Retinal pigment epithelial cell (primary cell): ENCODE results near the gene TUBB6.

Experiments
- DNase-seq: peaks from one replicate; pipeline ENCODE4 v3.0.0-alpha.2; 2010; ENCODE audit warnings: low read depth
- H3K4me3 ChIP-seq: 2 replicates; pipeline ENCODE4 v1.5.1; 2011; ENCODE audit warnings: mild to moderate bottlenecking, low read length, control low read depth, moderate library complexity
- TF ChIP-seq, protein P1 (sequence below): conservative IDR thresholded peaks from 2 replicates; pipeline ENCODE4 v1.5.1; 2011; ENCODE audit warnings: low read depth, low read length, control low read depth, inconsistent platforms

Gene TUBB6

GRCh38 chr18:12307701-12308385 is at the start of gene TUBB6:
TUBB6 (plus strand) TSS chr18:12308241; CDS start chr18:12308293, 52 bp downstream.
- H3K4me3 ChIP-seq, result peak within 1 kb of the TSS; percentile 80
- no peak for DNase-seq
- TF ChIP-seq, protein P1, sequence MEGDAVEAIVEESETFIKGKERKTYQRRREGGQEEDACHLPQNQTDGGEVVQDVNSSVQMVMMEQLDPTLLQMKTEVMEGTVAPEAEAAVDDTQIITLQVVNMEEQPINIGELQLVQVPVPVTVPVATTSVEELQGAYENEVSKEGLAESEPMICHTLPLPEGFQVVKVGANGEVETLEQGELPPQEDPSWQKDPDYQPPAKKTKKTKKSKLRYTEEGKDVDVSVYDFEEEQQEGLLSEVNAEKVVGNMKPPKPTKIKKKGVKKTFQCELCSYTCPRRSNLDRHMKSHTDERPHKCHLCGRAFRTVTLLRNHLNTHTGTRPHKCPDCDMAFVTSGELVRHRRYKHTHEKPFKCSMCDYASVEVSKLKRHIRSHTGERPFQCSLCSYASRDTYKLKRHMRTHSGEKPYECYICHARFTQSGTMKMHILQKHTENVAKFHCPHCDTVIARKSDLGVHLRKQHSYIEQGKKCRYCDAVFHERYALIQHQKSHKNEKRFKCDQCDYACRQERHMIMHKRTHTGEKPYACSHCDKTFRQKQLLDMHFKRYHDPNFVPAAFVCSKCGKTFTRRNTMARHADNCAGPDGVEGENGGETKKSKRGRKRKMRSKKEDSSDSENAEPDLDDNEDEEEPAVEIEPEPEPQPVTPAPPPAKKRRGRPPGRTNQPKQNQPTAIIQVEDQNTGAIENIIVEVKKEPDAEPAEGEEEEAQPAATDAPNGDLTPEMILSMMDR, result no peak

GRCh38 chr18:12258719-12259705 is 49.0 kb upstream of the TUBB6 start:
- H3K4me3 ChIP-seq, result no peak overlapping the region
- no peak for DNase-seq
- TF ChIP-seq, protein P1, result no peak

GRCh38 chr18:12262748-12263147 is 45.3 kb upstream of the TUBB6 start:
- no peak for DNase-seq
- TF ChIP-seq, protein P1, result no peak
- no peak overlapping the region for H3K4me3 ChIP-seq

GRCh38 chr18:12264864-12265263 is 43.2 kb upstream of the TUBB6 start:
- TF ChIP-seq, protein P1, result no peak
- H3K4me3 ChIP-seq, result no peak overlapping the region
- DNase-seq, result no peak

GRCh38 chr18:12271376-12272235 is 36.4 kb upstream of the TUBB6 start:
- DNase-seq, result no peak
- peak overlapping the region; percentile 47 for H3K4me3 ChIP-seq
- TF ChIP-seq, protein P1, result peak; percentile 55

GRCh38 chr18:12274793-12275192 is 33.2 kb upstream of the TUBB6 start:
- TF ChIP-seq, protein P1, result no peak
- H3K4me3 ChIP-seq, result no peak overlapping the region
- no peak for DNase-seq
